Vagina (tissue), 2 donors: Measurements from ENCODE around the gene TLNRD1.

ENCODE experiments used
- CTCF ChIP-seq, 3 experiments: fragments of 450-650 bp in 2 of 3; fragments of 200-600 bp in 1 of 3; sonication (generic) in 1 of 3; IDR thresholded peaks; one replicate each; pipeline ENCODE4 v1.5.1; 2017 to 2019; ENCODE audit warnings: antibody characterized with exemption in 3 of 3, mild to moderate bottlenecking in 2 of 3, moderate library complexity in 2 of 3
- POLR2A ChIP-seq, 2 donors: fragments of 450-650 bp; IDR thresholded peaks; one replicate each; pipeline ENCODE4 v1.6.1; 2017; ENCODE audit warnings: antibody characterized with exemption in 2 of 2, mild to moderate bottlenecking in 2 of 2, moderate library complexity in 2 of 2

GRCh38 chr15:81002331-81003096 is 1.8 kb downstream of the TLNRD1 start:
- no peak for TF ChIP-seq POLR2A (IDR thresholded peaks at IDR 0.05)
- no peak for TF ChIP-seq CTCF (IDR thresholded peaks at IDR 0.05)
